Measurements from ENCODE around the gene EMC9.

- no peak for TF ChIP-seq CTCF (IDR thresholded peaks at IDR 0.05)
- no peak for TF ChIP-seq GATA3 (IDR thresholded peaks at IDR 0.05; ENCODE audit: borderline replicate concordance)
- TF ChIP-seq USF2 (IDR thresholded peaks at IDR 0.05) = no peak
- no peak for TF ChIP-seq POLR2A (IDR thresholded peaks at IDR 0.05; ENCODE audit: low read length)
- no peak for TF ChIP-seq RAD21 (conservative IDR thresholded peaks at IDR 0.05 in 1 of 2, IDR thresholded peaks at IDR 0.05 in 1 of 2)
- TF ChIP-seq BCL3 (IDR thresholded peaks at IDR 0.05) = no peak
These were observed 43.6 kb upstream of the EMC9 start for GRCh38 chr14:24185026-24185425.

All from A549 (cell line).